Neuronal stem cell (in vitro differentiated cells): ENCODE measurements around the gene ORC5.

Experiments
- DNase-seq: peaks from one replicate; pipeline ENCODE4 v3.0.0-alpha.2; 2013; ENCODE audit warnings: low spot score
- H2AFZ ChIP-seq: one replicate; pipeline ENCODE4 v1.6.1; 2013; ENCODE audit warnings: mild to moderate bottlenecking, low read length, inconsistent platforms
- H2AK5ac ChIP-seq: 2 replicates; pipeline ENCODE4 v1.6.1; 2013; ENCODE audit warnings: low read depth, mild to moderate bottlenecking, inconsistent platforms, low read length, moderate library complexity, mixed read lengths
- H2BK120ac ChIP-seq: 2 replicates; pipeline ENCODE4 v1.6.1; 2013; ENCODE audit warnings: low read depth, mild to moderate bottlenecking, inconsistent platforms, low read length, moderate library complexity, mixed read lengths
- H2BK12ac ChIP-seq: one replicate; pipeline ENCODE4 v1.6.1; 2013; ENCODE audit warnings: low read length, inconsistent platforms
- H2BK15ac ChIP-seq: 2 replicates; pipeline ENCODE4 v1.6.1; 2013; ENCODE audit warnings: mild to moderate bottlenecking, low read length, inconsistent platforms, mixed read lengths
- H2BK5ac ChIP-seq: one replicate; pipeline ENCODE4 v1.6.1; 2013; ENCODE audit warnings: inconsistent platforms, mild to moderate bottlenecking, low read length, moderate library complexity
- H3K14ac ChIP-seq: one replicate; pipeline ENCODE4 v1.6.1; 2013; ENCODE audit warnings: low read length, inconsistent platforms
- H3K18ac ChIP-seq: 2 replicates; pipeline ENCODE4 v1.6.1; 2013; ENCODE audit warnings: low read length, inconsistent platforms
- H3K23ac ChIP-seq: 2 replicates; pipeline ENCODE4 v1.6.1; 2013; ENCODE audit warnings: low read depth, mild to moderate bottlenecking, mixed read lengths, low read length, inconsistent platforms; ENCODE audit not compliant: poor library complexity
- H3K27ac ChIP-seq: replicated peaks from 3 replicates; pipeline ENCODE4 v1.5.1; 2013; ENCODE audit warnings: low read length, inconsistent platforms
- H3K27me3 ChIP-seq, 3 experiments: 2 replicates each; pipeline ENCODE4 v1.6.1; 2013; ENCODE audit warnings: low read length in 3 of 3, mild to moderate bottlenecking in 2 of 3, inconsistent platforms in 1 of 3, low read depth in 1 of 3, mixed read lengths in 1 of 3, moderate library complexity in 1 of 3; ENCODE audit not compliant: control insufficient read depth in 3 of 3, insufficient read depth in 3 of 3
- H3K36me3 ChIP-seq, 2 donors: replicated peaks in 1 of 2; 2 replicates each; pipeline ENCODE4 v1.6.1; 2013; ENCODE audit warnings: low read length in 2 of 2; ENCODE audit not compliant: control insufficient read depth in 2 of 2, insufficient read depth in 2 of 2
- H3K4ac ChIP-seq: 2 replicates; pipeline ENCODE4 v1.6.1; 2013; ENCODE audit warnings: inconsistent platforms, mild to moderate bottlenecking, low read length, moderate library complexity
- H3K4me1 ChIP-seq, 2 donors: 1 replicate in 1 of 2; 2 replicates in 1 of 2; pipeline ENCODE4 v1.6.1; 2013; ENCODE audit warnings: low read length in 2 of 2, low read depth in 1 of 2; ENCODE audit not compliant: control insufficient read depth in 2 of 2, insufficient read depth in 1 of 2
- H3K4me2 ChIP-seq: one replicate; pipeline ENCODE4 v1.6.1; 2013; ENCODE audit warnings: mild to moderate bottlenecking, low read length, inconsistent platforms; ENCODE audit not compliant: insufficient read depth, poor library complexity, severe bottlenecking
- H3K4me3 ChIP-seq, 2 donors: 2 replicates each; pipeline ENCODE4 v1.5.1; 2013; ENCODE audit warnings: low read length in 2 of 2, mild to moderate bottlenecking in 2 of 2, inconsistent platforms in 1 of 2, moderate library complexity in 1 of 2
- H3K79me1 ChIP-seq: one replicate; pipeline ENCODE4 v1.6.1; 2013; ENCODE audit warnings: low read depth, mild to moderate bottlenecking, inconsistent platforms, low read length, moderate library complexity
- H3K9ac ChIP-seq: one replicate; pipeline ENCODE4 v1.6.1; 2013; ENCODE audit warnings: mild to moderate bottlenecking, low read depth, low read length, inconsistent platforms; ENCODE audit not compliant: poor library complexity
- H3K9me3 ChIP-seq, 2 donors: replicated peaks in 1 of 2; 2 replicates each; pipeline versions ENCODE3 to v1.6.1; 2013; ENCODE audit warnings: low read length in 2 of 2, mild to moderate bottlenecking in 2 of 2, inconsistent platforms in 1 of 2, low read depth in 1 of 2, mixed read lengths in 1 of 2, moderate library complexity in 1 of 2; ENCODE audit not compliant: control insufficient read depth in 2 of 2, insufficient read depth in 1 of 2
- H4K8ac ChIP-seq: one replicate; pipeline ENCODE4 v1.6.1; 2013; ENCODE audit warnings: low read depth, mild to moderate bottlenecking, inconsistent platforms, low read length, moderate library complexity
- H4K91ac ChIP-seq: one replicate; pipeline ENCODE4 v1.6.1; 2013; ENCODE audit warnings: low read length, low read depth, mild to moderate bottlenecking, inconsistent platforms; ENCODE audit not compliant: poor library complexity
- WGBS, 2 donors: extraction: QIAGEN DNeasy Blood & Tissue Kit; methylation state at CpG; one replicate each; pipeline ENCODE4 v1.1.7; 2013; ENCODE audit warnings: missing lambda C conversion rate in 2 of 2, mixed read lengths in 1 of 2; ENCODE audit not compliant: insufficient read length in 2 of 2, insufficient replicate concordance in 1 of 2; ENCODE audit errors: extremely low coverage in 2 of 2; 5-methylcytosine and 5-hydroxymethylcytosine counted together

Gene ORC5

GRCh38 chr7:104208421-104208780 is 588 bp upstream of the ORC5 start:
- Histone ChIP-seq H2AK5ac (no peak overlapping the region), H3K4ac (peak overlapping the region; percentile 53), H3K14ac (no peak overlapping the region), H3K4me1 (peaks cover 0 to 3% of the 10 kb centered on the region in 2 donors), H3K36me3 (peaks cover 2 to 13% of the 10 kb centered on the region in 2 donors), H4K91ac (no peak overlapping the region), H2AFZ (peak overlapping the region; percentile 90), H3K79me1 (no peaks in the 10 kb centered on the region), H3K4me2 (peak overlapping the region; percentile 85), H3K9me3 (peaks cover 0 to 8% of the 10 kb centered on the region in 2 donors), H3K9ac (no peak overlapping the region), H3K23ac (no peak overlapping the region), H3K4me3 (peak overlapping the region; percentile 88 to 91), H2BK120ac (no peak overlapping the region), H3K27ac (no peak overlapping the region), H3K18ac (no peak overlapping the region), H2BK5ac (no peak overlapping the region), H2BK12ac (no peak overlapping the region), H3K27me3 (no peaks in the 10 kb centered on the region), H2BK15ac (no peak overlapping the region), H4K8ac (no peak overlapping the region)
- no peak for DNase-seq
- WGBS, 2 donors: no CpG with 5 or more reads among the region's 7 CpGs

GRCh38 chr7:104207348-104207730 is 474 bp downstream of the ORC5 start:
- Histone ChIP-seq H3K4me1 (peaks cover 0 to 3% of the 10 kb centered on the region in 2 donors), H3K27ac (no peak overlapping the region), H2BK120ac (no peak overlapping the region), H2AFZ (peak overlapping the region; percentile 90), H2BK5ac (no peak overlapping the region), H2BK12ac (no peak overlapping the region), H3K36me3 (peaks cover 8 to 24% of the 10 kb centered on the region in 2 donors), H3K79me1 (no peaks in the 10 kb centered on the region), H3K23ac (no peak overlapping the region), H3K9me3 (peaks cover 0 to 8% of the 10 kb centered on the region in 2 donors), H3K4ac (no peak overlapping the region), H3K4me3 (peak overlapping the region; percentile 88 to 91), H4K91ac (no peak overlapping the region), H3K18ac (no peak overlapping the region), H3K4me2 (peak overlapping the region; percentile 45), H3K9ac (peak overlapping the region; percentile 91), H2AK5ac (no peak overlapping the region), H4K8ac (no peak overlapping the region), H3K27me3 (no peaks in the 10 kb centered on the region), H3K14ac (no peak overlapping the region), H2BK15ac (no peak overlapping the region)
- DNase-seq: no peak
- WGBS, 2 donors: no CpG with 5 or more reads among the region's 10 CpGs

GRCh38 chr7:104206841-104207240 is 972 bp downstream of the ORC5 start:
- Histone ChIP-seq H3K14ac (no peak overlapping the region), H3K4me3 (peak overlapping the region; percentile 88 to 91), H3K79me1 (no peaks in the 10 kb centered on the region), H3K23ac (no peak overlapping the region), H2AFZ (no peak overlapping the region), H4K91ac (no peak overlapping the region), H3K18ac (no peak overlapping the region), H2BK120ac (no peak overlapping the region), H3K4me1 (peaks cover 0 to 3% of the 10 kb centered on the region in 2 donors), H2BK5ac (no peak overlapping the region), H3K36me3 (peaks cover 8 to 29% of the 10 kb centered on the region in 2 donors), H2BK15ac (no peak overlapping the region), H3K27ac (no peak overlapping the region), H2AK5ac (no peak overlapping the region), H4K8ac (no peak overlapping the region), H3K4me2 (peak overlapping the region; percentile 45), H3K9ac (no peak overlapping the region), H3K27me3 (no peaks in the 10 kb centered on the region), H3K4ac (no peak overlapping the region), H3K9me3 (peaks cover 2 to 8% of the 10 kb centered on the region in 2 donors), H2BK12ac (no peak overlapping the region)
- no peak for DNase-seq
- no CpG with 5 or more reads among the region's 6 CpGs for WGBS, 2 donors

- no peak overlapping the region for H3K4me2 ChIP-seq
- H3K4me3 ChIP-seq: no peak overlapping the region
- no peak overlapping the region for H3K27ac ChIP-seq
- peaks cover 27 to 100% of the 10 kb centered on the region in 2 donors for H3K36me3 ChIP-seq
- H3K18ac ChIP-seq: no peak overlapping the region
- H2BK12ac ChIP-seq: no peak overlapping the region
- H3K14ac ChIP-seq: no peak overlapping the region
- no peaks in the 10 kb centered on the region for H3K4me1 ChIP-seq
- no peak overlapping the region for H2BK120ac ChIP-seq
- H4K8ac ChIP-seq: no peak overlapping the region
- no peak overlapping the region for H4K91ac ChIP-seq
- H2AFZ ChIP-seq: no peak overlapping the region
- no peak overlapping the region for H3K9ac ChIP-seq
- no peaks in the 10 kb centered on the region for H3K79me1 ChIP-seq
- H3K9me3 ChIP-seq: peaks cover 13 to 30% of the 10 kb centered on the region in 2 donors
- H3K4ac ChIP-seq: no peak overlapping the region
- H3K23ac ChIP-seq: no peak overlapping the region
- WGBS, 2 donors: no CpG with 5 or more reads among the region's 6 CpGs
- peaks cover 0 to 2% (median 0%) of the 10 kb centered on the region in 3 experiments for H3K27me3 ChIP-seq
- DNase-seq: no peak
- no peak overlapping the region for H2BK15ac ChIP-seq
- no peak overlapping the region for H2AK5ac ChIP-seq
- H2BK5ac ChIP-seq: no peak overlapping the region
These were observed 9.0 kb downstream of the ORC5 start for GRCh38 chr7:104198673-104199278.
